ENCODE measurements around the gene GREM2. TPM values are rescaled to one million over a fixed set of nuclear protein-coding genes. Genes with fewer than 3 reads are reported as not detected.

The GREM2 gene
- total RNA-seq, 1 donor from 2014 or later: 4.2 TPM

DNA sequence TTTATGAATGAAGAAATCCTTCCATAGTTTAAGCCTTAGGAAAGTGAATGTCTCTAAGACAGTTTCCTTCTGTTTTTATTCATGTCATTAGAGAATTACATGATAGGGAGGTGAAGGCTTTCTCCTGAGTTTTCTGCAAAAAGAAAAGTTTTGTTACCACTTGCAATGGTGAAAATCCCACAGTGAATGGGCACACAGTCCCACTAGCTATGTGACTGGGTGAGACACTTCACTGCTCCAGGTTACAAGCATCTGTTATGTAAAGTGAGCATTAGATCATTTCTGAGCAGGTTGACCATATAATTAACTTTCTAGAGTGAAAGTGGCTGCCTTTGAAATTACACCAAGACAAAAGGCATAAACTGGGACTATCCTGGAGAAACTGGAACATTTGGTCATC lies 38.9 kb upstream of the GREM2 start:
- DNase-seq (ENCODE audit: extremely low spot score, unreplicated experiment): no peak
- Mint-ChIP-seq H3K27me3 (no peaks in the 10 kb centered on the region), H3K9me3 (peaks cover 9% of the 10 kb centered on the region), H3K4me1 (ENCODE audit: unreplicated experiment) (peaks cover 14% of the 10 kb centered on the region), H3K4me3 (no peak overlapping the region), H3K27ac (no peak overlapping the region), H3K36me3 (no peaks in the 10 kb centered on the region)
- TF ChIP-seq, protein P1, sequence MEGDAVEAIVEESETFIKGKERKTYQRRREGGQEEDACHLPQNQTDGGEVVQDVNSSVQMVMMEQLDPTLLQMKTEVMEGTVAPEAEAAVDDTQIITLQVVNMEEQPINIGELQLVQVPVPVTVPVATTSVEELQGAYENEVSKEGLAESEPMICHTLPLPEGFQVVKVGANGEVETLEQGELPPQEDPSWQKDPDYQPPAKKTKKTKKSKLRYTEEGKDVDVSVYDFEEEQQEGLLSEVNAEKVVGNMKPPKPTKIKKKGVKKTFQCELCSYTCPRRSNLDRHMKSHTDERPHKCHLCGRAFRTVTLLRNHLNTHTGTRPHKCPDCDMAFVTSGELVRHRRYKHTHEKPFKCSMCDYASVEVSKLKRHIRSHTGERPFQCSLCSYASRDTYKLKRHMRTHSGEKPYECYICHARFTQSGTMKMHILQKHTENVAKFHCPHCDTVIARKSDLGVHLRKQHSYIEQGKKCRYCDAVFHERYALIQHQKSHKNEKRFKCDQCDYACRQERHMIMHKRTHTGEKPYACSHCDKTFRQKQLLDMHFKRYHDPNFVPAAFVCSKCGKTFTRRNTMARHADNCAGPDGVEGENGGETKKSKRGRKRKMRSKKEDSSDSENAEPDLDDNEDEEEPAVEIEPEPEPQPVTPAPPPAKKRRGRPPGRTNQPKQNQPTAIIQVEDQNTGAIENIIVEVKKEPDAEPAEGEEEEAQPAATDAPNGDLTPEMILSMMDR (conservative IDR thresholded peaks at IDR 0.05): no peak

DNA sequence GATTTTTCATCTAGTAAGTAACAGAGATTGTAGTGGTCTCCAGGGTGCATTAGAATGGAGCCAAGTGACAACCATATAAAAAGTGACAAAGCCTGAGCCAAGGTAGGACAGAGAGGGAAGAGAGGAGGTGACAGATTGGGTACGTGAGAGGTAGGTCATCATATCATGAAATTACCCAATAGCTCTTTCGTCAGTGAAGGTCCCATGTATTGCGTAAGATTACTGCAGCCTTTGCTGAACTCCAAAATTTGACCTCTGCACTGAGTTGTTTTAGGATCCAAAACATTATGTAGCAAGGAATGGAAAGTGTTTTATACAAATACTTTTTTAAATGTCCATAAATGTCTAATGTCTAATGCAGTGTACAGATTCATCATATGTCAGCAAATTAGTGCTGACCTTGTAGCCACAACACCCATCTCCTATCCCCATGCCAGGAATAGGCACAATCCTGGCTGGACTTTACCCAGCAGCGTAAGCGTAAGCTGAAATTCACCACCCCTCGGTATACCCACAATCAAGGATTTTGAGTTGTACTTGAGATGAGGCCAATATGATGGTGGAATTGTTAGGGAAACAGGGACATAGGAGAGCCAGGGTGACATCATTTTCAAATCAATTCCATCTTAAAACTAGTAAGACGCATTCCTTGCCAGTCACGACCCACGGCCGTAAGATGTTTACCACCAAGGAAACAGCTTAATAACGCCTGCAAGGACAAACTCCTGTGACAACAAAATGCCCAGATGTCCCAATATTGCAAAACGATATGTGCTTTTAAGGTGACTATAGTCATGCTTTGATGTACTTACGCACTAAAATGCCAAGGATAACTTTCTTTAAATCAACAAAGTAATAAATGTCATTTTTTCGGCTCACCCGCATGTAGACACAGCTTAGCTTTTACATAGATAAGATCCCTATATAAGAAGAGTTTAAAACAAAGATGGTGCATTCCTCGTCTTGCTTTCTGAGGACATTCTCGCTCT lies 38.1 kb upstream of the GREM2 start:
- Mint-ChIP-seq H3K4me3 (no peak overlapping the region), H3K36me3 (no peaks in the 10 kb centered on the region), H3K27ac (no peak overlapping the region), H3K9me3 (peaks cover 9% of the 10 kb centered on the region), H3K27me3 (no peaks in the 10 kb centered on the region), H3K4me1 (ENCODE audit: unreplicated experiment) (peaks cover 14% of the 10 kb centered on the region)
- TF ChIP-seq, protein P1 (conservative IDR thresholded peaks at IDR 0.05): no peak
- no peak for DNase-seq (ENCODE audit: extremely low spot score, unreplicated experiment)

DNA sequence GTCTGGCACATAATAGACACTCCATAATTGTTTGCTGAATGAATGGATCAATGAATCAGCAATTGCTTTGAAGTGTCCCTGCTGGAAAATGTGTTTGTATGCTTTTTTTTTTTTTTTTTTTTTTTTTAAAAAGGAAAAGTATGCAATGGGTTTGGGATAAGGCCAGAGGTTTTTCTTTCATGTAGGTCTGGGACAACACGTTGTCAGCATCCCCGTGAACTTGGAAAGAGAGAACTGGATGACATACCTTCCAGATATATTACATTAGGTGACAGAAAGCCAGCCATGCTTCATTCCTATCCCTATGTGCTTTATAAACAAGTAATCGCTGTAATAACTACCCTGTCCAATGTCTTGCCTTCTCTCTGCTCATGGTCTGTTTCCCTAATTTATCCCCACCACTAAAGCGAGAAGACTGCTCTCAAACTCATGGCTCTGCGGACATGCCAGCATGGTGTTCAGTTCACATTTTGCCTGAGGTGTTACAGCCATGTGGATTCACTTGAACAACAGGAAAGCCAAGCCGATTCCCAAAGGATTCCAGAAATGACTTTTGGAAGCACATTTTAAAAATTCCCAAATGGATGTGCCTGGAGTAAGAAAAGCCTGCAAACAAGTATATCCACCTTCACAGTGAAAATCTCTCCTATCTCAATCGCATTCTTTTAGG lies 34.8 kb upstream of the GREM2 start:
- TF ChIP-seq, protein P1 (conservative IDR thresholded peaks at IDR 0.05): no peak
- Mint-ChIP-seq H3K27me3 (no peaks in the 10 kb centered on the region), H3K4me1 (ENCODE audit: unreplicated experiment) (peaks cover 6% of the 10 kb centered on the region), H3K27ac (no peak overlapping the region), H3K36me3 (no peaks in the 10 kb centered on the region), H3K4me3 (no peak overlapping the region), H3K9me3 (no peaks in the 10 kb centered on the region)
- no peak for DNase-seq (ENCODE audit: extremely low spot score, unreplicated experiment)

DNA sequence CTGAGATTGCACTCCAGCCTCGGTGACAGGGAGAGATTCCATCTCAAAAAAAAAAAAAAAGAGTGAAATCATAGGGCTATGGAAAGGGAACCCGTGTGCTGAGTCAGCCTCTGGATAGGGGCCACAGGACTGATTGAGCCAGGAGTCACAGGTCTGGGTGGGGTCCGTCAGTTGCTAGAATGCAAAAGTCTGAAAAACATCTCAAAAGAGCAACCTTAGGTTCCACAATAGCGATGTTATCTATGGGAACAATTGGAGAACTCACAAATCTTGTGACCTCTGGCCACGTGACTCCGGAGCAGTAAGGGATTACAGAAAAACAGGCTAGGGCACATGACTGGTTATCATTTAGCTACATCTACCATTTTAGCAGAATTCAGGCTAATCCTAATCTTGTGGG lies 32.8 kb upstream of the GREM2 start:
- no peaks in the 10 kb centered on the region for H3K27me3 Mint-ChIP-seq
- H3K4me3 Mint-ChIP-seq: no peak overlapping the region
- no peaks in the 10 kb centered on the region for H3K9me3 Mint-ChIP-seq
- no peak overlapping the region for H3K27ac Mint-ChIP-seq
- TF ChIP-seq, protein P1 (conservative IDR thresholded peaks at IDR 0.05): no peak
- no peaks in the 10 kb centered on the region for H3K36me3 Mint-ChIP-seq
- no peak for DNase-seq (ENCODE audit: extremely low spot score, unreplicated experiment)
- H3K4me1 Mint-ChIP-seq (ENCODE audit: unreplicated experiment): peaks cover 6% of the 10 kb centered on the region

DNA sequence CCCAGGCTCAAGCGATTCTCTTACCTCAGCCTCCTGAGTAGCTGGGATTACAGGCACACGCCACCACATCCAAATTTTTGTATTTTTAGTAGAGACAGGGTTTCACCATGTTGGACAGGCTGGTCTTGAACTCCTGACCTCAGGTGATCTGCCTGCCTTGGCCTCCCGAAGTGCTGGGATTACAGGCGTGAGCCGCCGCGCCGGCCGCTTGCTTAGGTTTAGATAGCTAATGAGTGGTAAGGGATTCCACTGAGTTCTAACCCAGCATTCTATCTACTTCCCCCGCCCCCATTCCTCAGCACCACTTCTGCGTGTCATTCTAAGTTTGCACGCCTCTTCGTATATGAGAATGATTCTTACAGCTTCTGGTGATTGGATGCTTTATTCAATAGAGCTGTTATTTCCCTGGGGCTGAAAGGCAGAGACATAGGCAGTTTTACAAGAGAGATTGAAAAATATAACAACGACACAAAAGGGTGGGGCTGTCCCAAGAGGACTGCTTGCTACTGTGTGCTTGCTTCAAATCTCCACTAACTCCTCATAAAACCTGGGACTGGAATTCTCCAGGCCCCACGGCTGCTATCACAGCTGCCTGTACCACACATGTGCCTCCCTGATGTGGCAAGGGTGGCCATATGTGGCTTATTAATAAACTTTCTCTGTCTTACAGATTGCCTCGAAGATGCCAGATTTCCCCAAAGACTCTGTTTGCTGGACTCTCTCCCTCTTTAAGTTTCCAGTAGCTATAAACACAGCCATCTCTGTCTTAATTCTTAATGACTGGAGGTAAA lies 23.7 kb upstream of the GREM2 start:
- TF ChIP-seq, protein P1 (conservative IDR thresholded peaks at IDR 0.05): no peak
- Mint-ChIP-seq H3K27ac (no peak overlapping the region), H3K4me3 (no peak overlapping the region), H3K9me3 (peaks cover 5% of the 10 kb centered on the region), H3K36me3 (no peaks in the 10 kb centered on the region), H3K4me1 (ENCODE audit: unreplicated experiment) (no peaks in the 10 kb centered on the region), H3K27me3 (peaks cover 2% of the 10 kb centered on the region)
- DNase-seq (ENCODE audit: extremely low spot score, unreplicated experiment): no peak

Data from type B pancreatic cell (in vitro differentiated cells).